ENCODE data around the gene EFNA4.
A peak's percentile ranks its signal among the peaks of the same experiment; 100 is the strongest.

The EFNA4 gene

GRCh38 chr1:155017041-155017945, 46.2 kb upstream of the EFNA4 start (continued):
- peak; percentile 100 for TF ChIP-seq PATZ1 (tag by site-specific recombination; IDR thresholded peaks at IDR 0.05)
- peak; percentile 72 for TF ChIP-seq ZNF335 (tag by site-specific recombination; conservative IDR thresholded peaks at IDR 0.05)
- no peak for TF ChIP-seq ZFP69B (tag by site-specific recombination; IDR thresholded peaks at IDR 0.05)
- no peak for TF ChIP-seq ZNF777 (tag by site-specific recombination; IDR thresholded peaks at IDR 0.05; ENCODE audit: borderline replicate concordance)

- Histone ChIP-seq H3K9me3 (ENCODE audit: control insufficient read depth, insufficient read depth, low read depth, low read length) (no peaks in the 10 kb centered on the region), H3K27ac (ENCODE audit: extremely low read depth, low read depth, low read length) (peak overlapping the region; percentile 48; the same call in 1 of the 2 replicates), H3K36me3 (ENCODE audit: control insufficient read depth in 2 of 2, insufficient read depth in 1 of 2, low read length in 2 of 2) (peaks cover 0 to 34% of the 10 kb centered on the region in 2 experiments; a peak in 1 of 3 replicates), H3K4me1 (ENCODE audit: control insufficient read depth, insufficient read depth, low read length) (peaks cover 3% of the 10 kb centered on the region; the same call in 1 of the 2 replicates), H3K4me3 (ENCODE audit: low read depth, low read length) (peak overlapping the region; percentile 31; the same call in 1 of the 2 replicates)
- peak; percentile 19; the same call in 1 of the 2 replicates for TF ChIP-seq ZNF692 (tag by site-specific recombination; IDR thresholded peaks at IDR 0.05)
- no peak for TF ChIP-seq ZNF843 (tag by site-specific recombination; IDR thresholded peaks at IDR 0.05)
- CTCF ChIA-PET = interaction anchor here (0.6 to 3.3 kb wide), 31 partner anchors 11 to 331 kb away, joined by 3 to 38 read pairs (median 5); partner anchors contain the start of genes DCST1, DCST2, EFNA3 and FLAD1
- POLR2A ChIA-PET = interaction anchor here (1.0 to 2.2 kb wide), 10 partner anchors 11 to 62 kb away, joined by 3 to 12 read pairs (median 7); partner anchors contain the start of genes ADAM15, FLAD1, LENEP and PBXIP1
These were observed 45.6 kb upstream of the EFNA4 start for GRCh38 chr1:155017946-155018316.

GRCh38 chr1:155018617-155019348, 44.8 kb upstream of the EFNA4 start:
- CTCF ChIA-PET = interaction anchor here (0.7 to 3.3 kb wide), 17 partner anchors 12 to 816 kb away, joined by 3 to 38 read pairs (median 5); partner anchors contain the start of genes DCST1, DCST2, FLAD1 and LENEP
- Histone ChIP-seq H3K4me3 (ENCODE audit: low read depth, low read length) (no peak overlapping the region), H3K36me3 (ENCODE audit: control insufficient read depth in 2 of 2, insufficient read depth in 1 of 2, low read length in 2 of 2) (peaks cover 0 to 30% of the 10 kb centered on the region in 2 experiments; a peak in 1 of 3 replicates), H3K9me3 (ENCODE audit: control insufficient read depth, insufficient read depth, low read depth, low read length) (no peaks in the 10 kb centered on the region), H3K27ac (ENCODE audit: extremely low read depth, low read depth, low read length) (no peak overlapping the region), H3K4me1 (ENCODE audit: control insufficient read depth, insufficient read depth, low read length) (0 out of 2 replicates have a peak, but pooled peaks cover 3% of the 10 kb centered on the region)
- TF ChIP-seq ZNF585B (tag by site-specific recombination; IDR thresholded peaks at IDR 0.05) = no peak
- TF ChIP-seq ZNF580 (tag by site-specific recombination; IDR thresholded peaks at IDR 0.05) = no peak
- no peak for TF ChIP-seq ZBTB44 (tag by site-specific recombination; IDR thresholded peaks at IDR 0.05)
- TF ChIP-seq MYNN (tag by site-specific recombination; IDR thresholded peaks at IDR 0.05; ENCODE audit: borderline replicate concordance) = no peak
- TF ChIP-seq ZNF600 (tag by site-specific recombination; IDR thresholded peaks at IDR 0.05) = no peak
- no peak for TF ChIP-seq CTCF (tag by site-specific recombination; IDR thresholded peaks at IDR 0.05)
- no peak for TF ChIP-seq GFI1B (tag by site-specific recombination; IDR thresholded peaks at IDR 0.05)
- TF ChIP-seq ZNF777 (tag by site-specific recombination; IDR thresholded peaks at IDR 0.05; ENCODE audit: borderline replicate concordance) = no peak
- no peak for TF ChIP-seq OSR2 (tag by site-specific recombination; IDR thresholded peaks at IDR 0.05)
- no peak for TF ChIP-seq ZNF140 (tag by site-specific recombination; IDR thresholded peaks at IDR 0.05)
- POLR2A ChIA-PET = interaction anchor here (0.7 to 2.2 kb wide), 2 partner anchors 32 to 46 kb away, joined by 3 to 8 read pairs; partner anchors contain the start of gene ADAM15
